Measurements from ENCODE around the gene PDE12. TPM values are rescaled to one million over a fixed set of nuclear protein-coding genes. Genes with fewer than 3 reads are reported as not detected.

PDE12 gene
- total and polyA plus RNA-seq, 2 of the 13 experiments (the other 11 are each of a cell fraction or from before 2014, with no cell fraction given) = 9.0 to 17.8 TPM

GRCh38 chr3:57597127-57597923 is 41.3 kb downstream of the PDE12 start, which contains the start of gene ARF4 (continued):
- peak; percentile 76 for TF ChIP-seq ZBTB2 (CRISPR knock-in tag; IDR thresholded peaks at IDR 0.05; ENCODE audit: low read depth)
- TF ChIP-seq TBL1XR1 (IDR thresholded peaks at IDR 0.05; ENCODE audit: borderline replicate concordance, low read length, partially characterized antibody) = peak; percentile 64
- TF ChIP-seq GABPA (IDR thresholded peaks at IDR 0.05; ENCODE audit: low read depth, low read length) = peak; percentile 84
- peak; percentile 94 for TF ChIP-seq GABPA (CRISPR knock-in tag; IDR thresholded peaks at IDR 0.05; ENCODE audit: low read depth)
- peak; percentile 54 for TF ChIP-seq ATF7 (IDR thresholded peaks at IDR 0.05)
- no peak for TF ChIP-seq ATF7 (CRISPR knock-in tag; IDR thresholded peaks at IDR 0.05)
- peak; percentile 37; the same call in 1 of the 2 replicates for TF ChIP-seq UBTF (CRISPR knock-in tag; IDR thresholded peaks at IDR 0.05)
- TF ChIP-seq ZNF282 (IDR thresholded peaks at IDR 0.05; ENCODE audit: partially characterized antibody) = no peak
- TF ChIP-seq DRAP1 (CRISPR knock-in tag; IDR thresholded peaks at IDR 0.05) = peak; percentile 92
- peak; percentile 83; the same call in 1 of the 2 replicates for TF ChIP-seq AKAP8 (CRISPR knock-in tag; IDR thresholded peaks at IDR 0.05)
- TF ChIP-seq RXRA (CRISPR knock-in tag; IDR thresholded peaks at IDR 0.05) = peak; percentile 77; the same call in 1 of the 2 replicates
- TF ChIP-seq FOXK1 (CRISPR knock-in tag; IDR thresholded peaks at IDR 0.05; ENCODE audit: borderline replicate concordance, low read depth) = peak; percentile 92
- TF ChIP-seq BRD4 (CRISPR knock-in tag; IDR thresholded peaks at IDR 0.05) = no peak
- no peak for TF ChIP-seq ZNF160 (CRISPR knock-in tag; IDR thresholded peaks at IDR 0.05)
- peak; percentile 41; the same call in 1 of the 2 replicates for TF ChIP-seq ARID3A (IDR thresholded peaks at IDR 0.05; ENCODE audit: low read depth, low read length)
- no peak for TF ChIP-seq ZNF460 (CRISPR knock-in tag; IDR thresholded peaks at IDR 0.05; ENCODE audit: borderline replicate concordance)
- TF ChIP-seq KDM3A (CRISPR knock-in tag; IDR thresholded peaks at IDR 0.05; ENCODE audit: low read depth) = peak; percentile 90
- TF ChIP-seq NCOA1 (CRISPR knock-in tag; IDR thresholded peaks at IDR 0.05) = peak; percentile 32; the same call in 1 of the 2 replicates
- TF ChIP-seq TAF1 (CRISPR knock-in tag; IDR thresholded peaks at IDR 0.05) = peak; percentile 84
- TF ChIP-seq HDAC1 (CRISPR knock-in tag; IDR thresholded peaks at IDR 0.05) = peak; percentile 74; the same call in 1 of the 2 replicates
- TF ChIP-seq HOMEZ (CRISPR knock-in tag; IDR thresholded peaks at IDR 0.05; ENCODE audit: low read depth) = 0 out of 2 replicates have a peak, but pooled peaks have one; percentile 44
- peak; percentile 72; the same call in 1 of the 2 replicates for TF ChIP-seq SP2 (CRISPR knock-in tag; IDR thresholded peaks at IDR 0.05)
- no peak for TF ChIP-seq ZNF570 (CRISPR knock-in tag; IDR thresholded peaks at IDR 0.05; ENCODE audit: borderline replicate concordance)

Measured in HepG2 (cell line).